Measurements from ENCODE around the gene PDE6G.

Gene PDE6G

DNA sequence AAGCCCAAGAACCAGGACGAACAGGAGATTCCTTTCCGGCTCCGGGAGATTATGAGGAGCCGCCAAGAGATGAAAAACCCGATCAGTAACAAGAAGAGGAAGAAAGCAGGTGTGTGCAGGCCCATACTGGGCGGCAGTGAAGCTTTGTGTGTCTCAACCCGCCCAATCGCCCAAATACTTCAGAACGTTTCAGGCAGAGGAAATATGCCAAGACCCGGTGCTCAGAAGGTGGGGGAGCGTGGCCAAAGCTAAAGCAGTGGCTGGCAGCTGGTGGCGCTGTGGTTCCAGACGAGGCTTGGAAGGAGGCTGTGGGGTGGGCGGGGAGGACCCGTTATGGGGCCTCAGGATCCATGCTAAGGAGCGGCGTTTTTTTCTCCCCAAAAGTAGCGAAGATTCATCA, 11.4 kb upstream of the PDE6G start:
- no peak for ATAC-seq
- TF ChIP-seq BACH2 (CRISPR knock-in tag; IDR thresholded peaks at IDR 0.05; ENCODE audit: borderline replicate concordance) (no peak), ISL1 (CRISPR knock-in tag; IDR thresholded peaks at IDR 0.05) (no peak), RARB (CRISPR knock-in tag; IDR thresholded peaks at IDR 0.05) (no peak), PPARA (CRISPR knock-in tag; IDR thresholded peaks at IDR 0.05; ENCODE audit: borderline replicate concordance) (no peak), GLIS3 (CRISPR knock-in tag; IDR thresholded peaks at IDR 0.05) (no peak)
- TF ChIP-seq, protein P1, sequence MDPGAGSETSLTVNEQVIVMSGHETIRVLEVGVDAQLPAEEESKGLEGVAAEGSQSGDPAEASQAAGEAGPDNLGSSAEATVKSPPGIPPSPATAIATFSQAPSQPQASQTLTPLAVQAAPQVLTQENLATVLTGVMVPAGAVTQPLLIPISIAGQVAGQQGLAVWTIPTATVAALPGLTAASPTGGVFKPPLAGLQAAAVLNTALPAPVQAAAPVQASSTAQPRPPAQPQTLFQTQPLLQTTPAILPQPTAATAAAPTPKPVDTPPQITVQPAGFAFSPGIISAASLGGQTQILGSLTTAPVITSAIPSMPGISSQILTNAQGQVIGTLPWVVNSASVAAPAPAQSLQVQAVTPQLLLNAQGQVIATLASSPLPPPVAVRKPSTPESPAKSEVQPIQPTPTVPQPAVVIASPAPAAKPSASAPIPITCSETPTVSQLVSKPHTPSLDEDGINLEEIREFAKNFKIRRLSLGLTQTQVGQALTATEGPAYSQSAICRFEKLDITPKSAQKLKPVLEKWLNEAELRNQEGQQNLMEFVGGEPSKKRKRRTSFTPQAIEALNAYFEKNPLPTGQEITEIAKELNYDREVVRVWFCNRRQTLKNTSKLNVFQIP (CRISPR knock-in tag; IDR thresholded peaks at IDR 0.05; ENCODE audit: borderline replicate concordance, low read depth) = no peak

- peak; percentile 99 for ATAC-seq
- TF ChIP-seq ESRRG (CRISPR knock-in tag; IDR thresholded peaks at IDR 0.05) (no peak), GLIS3 (CRISPR knock-in tag; IDR thresholded peaks at IDR 0.05) (peak; percentile 82; the same call in 1 of the 2 replicates), SNAI2 (CRISPR knock-in tag; IDR thresholded peaks at IDR 0.05) (no peak), ZFP3 (CRISPR knock-in tag; IDR thresholded peaks at IDR 0.05) (no peak)
- TF ChIP-seq, protein P2, sequence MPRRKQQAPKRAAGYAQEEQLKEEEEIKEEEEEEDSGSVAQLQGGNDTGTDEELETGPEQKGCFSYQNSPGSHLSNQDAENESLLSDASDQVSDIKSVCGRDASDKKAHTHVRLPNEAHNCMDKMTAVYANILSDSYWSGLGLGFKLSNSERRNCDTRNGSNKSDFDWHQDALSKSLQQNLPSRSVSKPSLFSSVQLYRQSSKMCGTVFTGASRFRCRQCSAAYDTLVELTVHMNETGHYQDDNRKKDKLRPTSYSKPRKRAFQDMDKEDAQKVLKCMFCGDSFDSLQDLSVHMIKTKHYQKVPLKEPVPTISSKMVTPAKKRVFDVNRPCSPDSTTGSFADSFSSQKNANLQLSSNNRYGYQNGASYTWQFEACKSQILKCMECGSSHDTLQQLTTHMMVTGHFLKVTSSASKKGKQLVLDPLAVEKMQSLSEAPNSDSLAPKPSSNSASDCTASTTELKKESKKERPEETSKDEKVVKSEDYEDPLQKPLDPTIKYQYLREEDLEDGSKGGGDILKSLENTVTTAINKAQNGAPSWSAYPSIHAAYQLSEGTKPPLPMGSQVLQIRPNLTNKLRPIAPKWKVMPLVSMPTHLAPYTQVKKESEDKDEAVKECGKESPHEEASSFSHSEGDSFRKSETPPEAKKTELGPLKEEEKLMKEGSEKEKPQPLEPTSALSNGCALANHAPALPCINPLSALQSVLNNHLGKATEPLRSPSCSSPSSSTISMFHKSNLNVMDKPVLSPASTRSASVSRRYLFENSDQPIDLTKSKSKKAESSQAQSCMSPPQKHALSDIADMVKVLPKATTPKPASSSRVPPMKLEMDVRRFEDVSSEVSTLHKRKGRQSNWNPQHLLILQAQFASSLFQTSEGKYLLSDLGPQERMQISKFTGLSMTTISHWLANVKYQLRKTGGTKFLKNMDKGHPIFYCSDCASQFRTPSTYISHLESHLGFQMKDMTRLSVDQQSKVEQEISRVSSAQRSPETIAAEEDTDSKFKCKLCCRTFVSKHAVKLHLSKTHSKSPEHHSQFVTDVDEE (CRISPR knock-in tag; IDR thresholded peaks at IDR 0.05) = 0 out of 2 replicates have a peak, but pooled peaks have one; percentile 36
Observed at GRCh38 chr17:81666342-81667191, 10.2 kb upstream of the PDE6G start, which contains the start of the genes CCDC137 and OXLD1. Gene CCDC137 (plus strand): TSS chr17:81666737. CDS start chr17:81666767, 30 bp downstream. Gene OXLD1 (minus strand): TSS chr17:81666605. CDS start chr17:81666577, 28 bp downstream.

DNA sequence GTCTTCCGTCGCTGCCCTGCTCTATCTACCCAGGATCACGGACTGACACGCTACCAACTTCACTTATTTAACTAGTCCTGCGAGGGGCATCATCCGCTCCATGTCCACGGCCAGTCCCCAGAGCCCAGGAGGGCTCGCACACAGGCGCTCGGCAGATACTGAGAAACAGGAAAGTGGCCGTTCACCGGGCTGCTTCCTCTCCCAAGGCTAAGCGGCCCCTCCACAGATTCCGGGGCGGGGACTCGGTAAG, 9.7 kb upstream of the PDE6G start:
- TF ChIP-seq BACH2 (CRISPR knock-in tag; IDR thresholded peaks at IDR 0.05; ENCODE audit: borderline replicate concordance) (no peak), TOX (CRISPR knock-in tag; IDR thresholded peaks at IDR 0.05; ENCODE audit: borderline replicate concordance) (no peak), PPARA (CRISPR knock-in tag; IDR thresholded peaks at IDR 0.05; ENCODE audit: borderline replicate concordance) (no peak), ESRRG (CRISPR knock-in tag; IDR thresholded peaks at IDR 0.05) (no peak), TCF4 (CRISPR knock-in tag; IDR thresholded peaks at IDR 0.05; ENCODE audit: borderline replicate concordance) (no peak), CSDC2 (CRISPR knock-in tag; IDR thresholded peaks at IDR 0.05) (no peak), ZC3H10 (CRISPR knock-in tag; IDR thresholded peaks at IDR 0.05) (no peak)
- TF ChIP-seq, protein P1 (CRISPR knock-in tag; IDR thresholded peaks at IDR 0.05; ENCODE audit: borderline replicate concordance, low read depth) = no peak
- peak; percentile 42; the same call in 2 of the 3 replicates for ATAC-seq

- TF ChIP-seq CSDC2 (CRISPR knock-in tag; IDR thresholded peaks at IDR 0.05) = no peak
- TF ChIP-seq OSR1 (CRISPR knock-in tag; IDR thresholded peaks at IDR 0.05) = no peak
- TF ChIP-seq ZFP30 (CRISPR knock-in tag; IDR thresholded peaks at IDR 0.05) = no peak
- no peak for TF ChIP-seq ARNTL (CRISPR knock-in tag; IDR thresholded peaks at IDR 0.05; ENCODE audit: borderline replicate concordance, low read depth)
- TF ChIP-seq, protein P1 (CRISPR knock-in tag; IDR thresholded peaks at IDR 0.05; ENCODE audit: borderline replicate concordance, low read depth) = no peak
- 0 out of 2 replicates have a peak, but pooled peaks have one; percentile 18 for TF ChIP-seq ZFP3 (CRISPR knock-in tag; IDR thresholded peaks at IDR 0.05)
- TF ChIP-seq ZNF70 (CRISPR knock-in tag; IDR thresholded peaks at IDR 0.05) = no peak
- TF ChIP-seq SNAI2 (CRISPR knock-in tag; IDR thresholded peaks at IDR 0.05) = 0 out of 2 replicates have a peak, but pooled peaks have one; percentile 24
- ATAC-seq = peak; percentile 16; the same call in 2 of the 3 replicates
Observed at GRCh38 chr17:81665205-81666091, 9.1 kb upstream of the PDE6G start.
